Body of pancreas (tissue), 4 donors: Measurements from ENCODE around the gene WDR82. TPM values are rescaled to one million over a fixed set of nuclear protein-coding genes. Genes with fewer than 3 reads are reported as not detected.

Experiments used
- ATAC-seq: fragments of 150-250 bp; one replicate; pipeline ENCODE4 v1.9.1; 2016
- DNase-seq, 4 donors: peaks; one replicate each; pipeline ENCODE4 v3.0.0-alpha.2; 2019
- H3K27ac ChIP-seq, 4 donors: fragments of 200-600 bp; sonication (generic); 1 replicate in 3 of 4; 2 replicates in 1 of 4; pipeline versions ENCODE4 v1.5.1 to v1.6.1; 2016 to 2019; ENCODE audit warnings: mild to moderate bottlenecking in 1 of 4, mixed read lengths in 1 of 4, moderate library complexity in 1 of 4
- H3K27me3 ChIP-seq, 2 donors: fragments of 200-600 bp; sonication (generic); one replicate each; pipeline ENCODE4 v1.6.0; 2016; ENCODE audit warnings: mild to moderate bottlenecking in 1 of 2
- H3K36me3 ChIP-seq, 2 donors: fragments of 200-600 bp; sonication (generic); replicated peaks in 1 of 2; 2 replicates each; pipeline ENCODE4 v1.5.1; 2016; ENCODE audit warnings: low read depth in 2 of 2; ENCODE audit not compliant: insufficient read depth in 1 of 2
- H3K4me1 ChIP-seq: fragments of 200-600 bp; sonication (generic); one replicate; pipeline ENCODE4 v1.6.0; 2016
- H3K4me3 ChIP-seq, 2 donors: fragments of 200-600 bp; sonication (generic); 1 replicate in 1 of 2; 2 replicates in 1 of 2; pipeline ENCODE4 v1.5.1; 2016 to 2019
- H3K9me3 ChIP-seq, 3 donors: fragments of 200-600 bp; sonication (generic); 1 replicate in 2 of 3; 2 replicates in 1 of 3; pipeline ENCODE4 v1.5.1; 2016
- POLR2A ChIP-seq, 3 donors: fragments of 450-650 bp; IDR thresholded peaks; one replicate each; pipeline ENCODE4 v1.6.1; 2016; ENCODE audit warnings: antibody characterized with exemption in 3 of 3, mild to moderate bottlenecking in 2 of 3
- WGBS, 2 donors: methylation state at CpG; one replicate each; pipeline ENCODE4 v1.1.5; 2017; 5-methylcytosine and 5-hydroxymethylcytosine counted together
- intact Hi-C: fragments of 100-400 bp; cut with DNase I; formaldehyde crosslinking; loops from one replicate; pipeline ENCODE4 v1.15.1; 2023
- total RNA-seq, 2 donors: library from RNA; depleted of rRNA; stranded (reverse); fragments of >200 nt; gene quantifications; one replicate each; pipeline ENCODE4 v1.1.0, GENCODE V29; 2016
- TF ChIP-seq, protein P1 (sequence below), 7 experiments: fragments of 450-650 bp in 4 of 7; fragments of 200-600 bp in 3 of 7; sonication (generic) in 3 of 7; IDR thresholded peaks; one replicate each; pipeline ENCODE4 v1.5.1; 2016 to 2019; ENCODE audit warnings: antibody characterized with exemption in 7 of 7

WDR82 gene
- total RNA-seq, 2 donors from 2014 or later, result 19.1 to 21.5 TPM

DNA sequence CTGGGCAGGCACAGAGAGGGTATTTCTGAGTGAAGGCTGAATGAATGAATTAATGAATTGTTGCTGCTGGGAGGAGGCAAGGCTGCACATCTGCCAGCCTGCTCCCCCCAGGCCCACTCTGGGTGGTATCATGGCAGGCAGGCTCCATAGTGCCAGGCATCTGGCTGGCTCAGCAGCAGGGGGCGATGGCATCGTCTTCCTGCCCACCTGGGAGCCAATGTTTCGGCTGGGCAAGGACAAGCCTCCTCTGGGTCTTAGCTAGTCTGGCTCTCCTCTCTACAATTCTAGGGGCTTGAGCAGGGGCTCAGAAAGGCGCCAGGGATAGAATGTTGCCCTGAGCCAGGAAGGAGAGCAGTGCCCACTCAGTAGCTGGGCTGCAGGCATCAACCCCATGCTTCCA lies 51.3 kb downstream of the WDR82 start:
- Histone ChIP-seq H3K4me3 (no peak overlapping the region), H3K9me3 (no peaks in the 10 kb centered on the region), H3K36me3 (peaks cover 0 to 7% of the 10 kb centered on the region in 2 donors), H3K27me3 (no peaks in the 10 kb centered on the region), H3K27ac (no peak overlapping the region), H3K4me1 (no peaks in the 10 kb centered on the region)
- WGBS, 2 donors, result 43 to 84% methylated on average over 1 to 4 of the region's 4 CpGs
- DNase-seq (no peak), ATAC-seq (no peak)
- intact Hi-C loops, result no loop called here
- TF ChIP-seq, protein P1, sequence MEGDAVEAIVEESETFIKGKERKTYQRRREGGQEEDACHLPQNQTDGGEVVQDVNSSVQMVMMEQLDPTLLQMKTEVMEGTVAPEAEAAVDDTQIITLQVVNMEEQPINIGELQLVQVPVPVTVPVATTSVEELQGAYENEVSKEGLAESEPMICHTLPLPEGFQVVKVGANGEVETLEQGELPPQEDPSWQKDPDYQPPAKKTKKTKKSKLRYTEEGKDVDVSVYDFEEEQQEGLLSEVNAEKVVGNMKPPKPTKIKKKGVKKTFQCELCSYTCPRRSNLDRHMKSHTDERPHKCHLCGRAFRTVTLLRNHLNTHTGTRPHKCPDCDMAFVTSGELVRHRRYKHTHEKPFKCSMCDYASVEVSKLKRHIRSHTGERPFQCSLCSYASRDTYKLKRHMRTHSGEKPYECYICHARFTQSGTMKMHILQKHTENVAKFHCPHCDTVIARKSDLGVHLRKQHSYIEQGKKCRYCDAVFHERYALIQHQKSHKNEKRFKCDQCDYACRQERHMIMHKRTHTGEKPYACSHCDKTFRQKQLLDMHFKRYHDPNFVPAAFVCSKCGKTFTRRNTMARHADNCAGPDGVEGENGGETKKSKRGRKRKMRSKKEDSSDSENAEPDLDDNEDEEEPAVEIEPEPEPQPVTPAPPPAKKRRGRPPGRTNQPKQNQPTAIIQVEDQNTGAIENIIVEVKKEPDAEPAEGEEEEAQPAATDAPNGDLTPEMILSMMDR (IDR thresholded peaks at IDR 0.05), result no peak
- no peak for TF ChIP-seq POLR2A (IDR thresholded peaks at IDR 0.05)

DNA sequence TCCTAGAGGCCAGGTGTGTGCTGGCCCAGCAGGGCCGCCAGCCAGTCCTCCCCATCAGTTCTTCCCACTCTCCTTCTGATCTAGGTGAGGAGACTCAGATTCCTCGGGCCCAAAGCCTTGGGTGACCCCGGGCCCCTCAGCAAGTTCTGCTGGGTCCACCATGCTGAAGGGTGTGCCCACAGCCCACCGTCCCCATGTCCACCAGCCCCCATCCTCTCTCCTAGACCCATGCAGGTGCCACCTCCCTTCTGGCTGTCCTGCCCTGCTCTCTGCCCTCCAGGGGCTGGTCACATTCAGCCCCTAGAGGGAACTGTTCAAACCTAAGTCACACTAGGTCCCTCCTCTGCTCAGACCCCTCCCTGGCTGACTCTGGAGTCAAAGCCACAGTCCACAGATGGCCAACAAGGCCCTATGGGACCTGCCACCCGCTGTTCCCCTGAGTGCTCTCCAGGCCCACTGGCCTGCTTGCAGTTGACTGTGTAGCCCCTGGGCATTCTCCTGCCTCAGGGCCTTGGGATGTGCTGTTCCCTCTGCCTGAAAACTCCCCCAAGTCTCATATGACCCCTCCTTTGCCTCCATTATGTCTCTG lies 52.1 kb downstream of the WDR82 start:
- no peak for ATAC-seq
- Histone ChIP-seq H3K4me1 (no peaks in the 10 kb centered on the region), H3K36me3 (peaks cover 0 to 7% of the 10 kb centered on the region in 2 donors), H3K9me3 (no peaks in the 10 kb centered on the region), H3K4me3 (no peak overlapping the region), H3K27me3 (no peaks in the 10 kb centered on the region), H3K27ac (no peak overlapping the region)
- DNase-seq, result no peak
- TF ChIP-seq, protein P1 (IDR thresholded peaks at IDR 0.05), result no peak
- no peak for TF ChIP-seq POLR2A (IDR thresholded peaks at IDR 0.05)
- WGBS, 2 donors, result 80 to 93% methylated on average over 2 to 5 of the region's 5 CpGs
- intact Hi-C loops, result no loop called here

DNA sequence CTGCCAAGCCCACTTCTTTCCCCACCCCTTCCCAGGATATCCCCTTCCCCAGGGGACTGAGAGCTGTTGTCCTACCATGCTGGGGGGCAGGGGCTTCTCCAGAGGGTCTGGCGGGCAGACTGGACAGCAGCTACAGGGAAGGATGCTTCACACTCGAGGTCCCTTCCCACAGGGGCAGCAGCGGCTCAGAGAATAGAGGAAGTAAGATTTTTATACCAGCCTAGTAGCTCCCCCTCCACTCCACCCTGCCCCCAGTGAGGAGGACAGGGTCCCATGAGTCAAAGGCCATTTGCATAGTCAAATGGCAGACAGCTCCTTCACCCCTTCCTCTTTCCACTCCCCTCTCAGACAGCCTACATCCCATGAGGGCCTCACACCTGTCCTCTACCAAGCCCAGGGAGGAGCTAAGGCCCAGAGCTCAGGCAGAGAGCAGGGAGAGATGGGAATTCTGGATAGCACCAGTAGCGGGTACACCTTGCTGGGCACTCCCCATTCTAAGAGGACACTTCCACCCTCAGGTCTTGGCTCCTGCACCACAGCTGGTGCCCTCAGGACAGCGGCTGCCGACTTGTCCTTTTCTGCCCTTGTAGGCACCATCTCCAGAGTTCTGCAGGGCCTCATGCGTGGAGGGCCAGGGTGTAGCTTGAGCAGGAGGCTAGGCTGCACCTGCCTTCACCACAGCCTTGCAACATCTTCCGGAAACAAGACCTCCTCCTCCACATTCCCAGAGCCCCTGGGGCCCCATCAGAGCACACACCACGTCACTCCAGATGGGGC lies 52.8 kb downstream of the WDR82 start, which contains the start of gene TLR9:
Gene TLR9, minus strand, starts transcription at position 194 of the 777 bp plus-strand sequence. Its CDS starts 116 bp downstream, at position 78.
- Histone ChIP-seq H3K4me1 (no peaks in the 10 kb centered on the region), H3K4me3 (no peak within 1 kb of the TSS), H3K27me3 (no peaks in the 10 kb centered on the region), H3K27ac (no peak within 1 kb of the TSS), H3K9me3 (no peaks in the 10 kb centered on the region), H3K36me3 (peaks cover 0 to 7% of the 10 kb centered on the region in 2 donors)
- ATAC-seq, result no peak
- 69 to 94% methylated on average over 3 to 9 of the region's 9 CpGs for WGBS, 2 donors
- TF ChIP-seq POLR2A (IDR thresholded peaks at IDR 0.05), result no peak
- TF ChIP-seq, protein P1 (IDR thresholded peaks at IDR 0.05), result no peak
- intact Hi-C loops, result no loop called here
- DNase-seq, result no peak

- Histone ChIP-seq H3K27ac (no peak overlapping the region), H3K36me3 (peaks cover 0 to under 1% of the 10 kb centered on the region in 2 donors), H3K4me1 (peaks cover 5% of the 10 kb centered on the region), H3K27me3 (no peaks in the 10 kb centered on the region), H3K4me3 (no peak overlapping the region), H3K9me3 (no peaks in the 10 kb centered on the region)
- intact Hi-C loops, result no loop called here
- WGBS, 2 donors, result 87% methylated on average over 32 of the region's 32 CpGs
- ATAC-seq (no peak), DNase-seq (no peak)
- TF ChIP-seq POLR2A (IDR thresholded peaks at IDR 0.05), result no peak
- TF ChIP-seq, protein P1 (IDR thresholded peaks at IDR 0.05), result no peak
Measured at GRCh38 chr3:52223449-52224408, 54.7 kb downstream of the WDR82 start.
